ENCODE measurements around the gene CHIT1. TPM values are rescaled to one million over a fixed set of nuclear protein-coding genes. Genes with fewer than 3 reads are reported as not detected.

Gene CHIT1
- total RNA-seq, 2 experiments from 2014 or later, result 0.30 to 0.42 TPM

DNA sequence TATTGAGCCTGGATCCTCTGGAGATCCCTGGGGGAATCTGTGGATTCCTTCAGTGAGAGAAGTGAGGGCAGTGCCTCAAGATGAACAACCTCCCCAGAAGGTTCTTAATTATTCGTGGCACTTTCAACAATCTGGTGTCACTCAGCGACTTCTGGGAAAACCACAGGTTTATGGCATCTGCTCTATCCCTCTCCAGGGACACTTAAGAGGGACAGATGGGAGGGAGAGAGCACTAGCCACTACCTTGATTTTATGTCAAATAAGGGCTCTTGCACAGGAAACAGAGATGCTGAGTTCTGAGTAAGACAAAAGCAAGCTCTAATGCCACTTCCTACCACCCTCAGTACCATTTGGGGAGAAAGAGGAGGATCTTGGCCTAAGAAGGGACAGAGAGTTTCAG lies 21.7 kb downstream of the CHIT1 start:
- H3K9me3 Mint-ChIP-seq, result no peaks in the 10 kb centered on the region
- no peak overlapping the region for H3K4me3 Mint-ChIP-seq
- no peaks in the 10 kb centered on the region for H3K4me1 Mint-ChIP-seq
- POLR2A ChIA-PET, result no interaction called here
- no peak overlapping the region for H3K27ac Mint-ChIP-seq
- CTCF ChIA-PET, result interaction anchor here (1.5 kb wide), 1 partner anchor 8 kb away, joined by 8 read pairs; no protein-coding TSS in a partner anchor
- DNase-seq, result no peak
- H3K27me3 Mint-ChIP-seq, result peaks cover 16% of the 10 kb centered on the region
- no peaks in the 10 kb centered on the region for H3K36me3 Mint-ChIP-seq (ENCODE audit: low read depth)

DNA sequence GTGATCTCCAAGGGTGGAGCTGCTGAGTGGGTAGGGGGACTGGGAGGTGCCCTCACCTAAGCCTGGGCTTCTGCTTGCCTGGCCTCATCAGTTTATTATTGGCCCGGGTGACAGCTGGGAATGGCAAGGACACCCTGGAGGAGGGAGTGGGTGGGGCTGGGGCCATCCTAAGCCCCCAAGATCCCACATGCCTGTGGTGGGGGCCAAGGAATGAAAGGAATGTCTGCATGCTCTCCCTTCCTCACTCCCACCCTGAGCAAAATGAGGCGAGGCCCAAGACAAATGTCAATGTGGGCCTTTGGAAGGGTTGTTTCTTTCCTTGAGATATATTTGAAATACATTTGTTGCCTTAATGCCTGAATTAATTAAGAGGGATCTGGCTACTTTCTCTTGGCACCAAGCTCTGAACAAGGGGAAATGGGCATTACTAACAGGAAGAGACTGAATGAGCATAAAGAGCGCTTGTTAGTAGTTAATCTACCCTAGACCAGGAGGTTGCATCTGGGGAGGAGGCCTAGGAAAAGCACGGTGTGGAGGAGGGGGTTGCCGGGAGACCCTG lies 23.3 kb downstream of the CHIT1 start:
- Mint-ChIP-seq H3K27ac (no peak overlapping the region), H3K36me3 (ENCODE audit: low read depth) (no peaks in the 10 kb centered on the region), H3K9me3 (no peaks in the 10 kb centered on the region), H3K27me3 (peaks cover 19% of the 10 kb centered on the region), H3K4me1 (no peaks in the 10 kb centered on the region), H3K4me3 (no peak overlapping the region)
- CTCF ChIA-PET, result interaction anchor here (0.5 to 1.5 kb wide), 5 partner anchors 10 to 715 kb away, joined by 3 to 8 read pairs (median 3); no protein-coding TSS in a partner anchor
- POLR2A ChIA-PET, result no interaction called here
- DNase-seq, result no peak

DNA sequence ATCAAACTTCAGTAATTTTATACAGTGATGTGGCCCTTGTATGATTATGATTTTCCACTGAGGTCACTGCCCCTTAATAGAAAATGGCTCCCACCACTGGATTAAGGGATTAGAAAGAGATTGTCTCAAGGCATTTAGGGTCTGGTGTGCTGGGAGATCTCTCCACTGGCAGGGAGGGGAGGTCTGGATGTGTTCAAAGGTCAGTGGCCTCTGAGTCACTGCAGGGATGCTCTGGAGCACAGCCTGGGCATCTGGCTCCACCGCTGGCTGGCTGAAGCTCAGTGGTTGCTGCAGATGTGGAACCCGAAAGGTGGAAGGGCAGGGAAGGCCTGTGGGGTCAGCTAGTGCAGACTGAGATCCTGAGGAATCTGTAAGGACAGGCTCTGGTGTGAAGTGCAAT lies 24.7 kb downstream of the CHIT1 start:
- CTCF ChIA-PET, result no interaction called here
- no peaks in the 10 kb centered on the region for H3K9me3 Mint-ChIP-seq
- no peaks in the 10 kb centered on the region for H3K4me1 Mint-ChIP-seq

DNA sequence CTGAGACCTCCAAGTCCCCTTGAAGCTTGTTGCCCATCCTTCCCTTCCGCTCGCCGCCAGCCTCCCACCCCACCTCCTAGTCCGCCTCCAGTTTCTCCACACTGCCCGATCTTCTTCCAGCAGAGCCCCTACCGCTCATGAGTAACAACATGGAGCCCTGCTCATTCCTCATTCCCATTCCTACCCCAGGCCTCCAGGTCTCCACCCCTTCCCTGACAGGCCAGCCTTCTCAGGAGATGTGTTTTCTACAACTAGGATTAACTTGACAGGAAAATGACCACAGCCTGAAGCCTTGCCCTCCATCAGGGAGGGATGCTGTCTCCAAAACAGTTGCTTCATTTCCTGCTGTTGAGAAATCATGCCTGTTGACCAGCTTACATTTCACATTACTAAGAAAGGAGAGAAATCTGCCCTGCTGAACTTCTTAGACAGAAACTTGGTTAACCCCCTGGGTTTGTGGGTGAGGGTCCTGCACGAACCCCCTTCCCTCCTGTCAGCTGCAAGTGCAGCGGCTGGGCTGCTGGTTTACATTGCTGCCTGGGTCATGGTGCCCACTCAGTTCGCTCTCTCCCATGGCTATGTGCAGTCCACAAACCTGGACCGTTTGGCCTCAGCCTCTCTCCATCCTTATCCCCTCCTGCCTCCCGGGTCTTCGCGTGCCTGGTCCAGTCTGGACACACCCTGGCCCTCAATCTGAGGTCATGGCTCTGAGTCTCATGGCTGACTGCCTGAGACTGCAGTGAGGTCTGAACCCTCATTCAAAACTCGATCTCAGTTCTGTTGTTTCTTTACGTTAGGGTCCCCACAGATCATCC lies 26.8 kb downstream of the CHIT1 start:
- DNase-seq, result no peak
- no peaks in the 10 kb centered on the region for H3K9me3 Mint-ChIP-seq
- H3K4me1 Mint-ChIP-seq, result no peaks in the 10 kb centered on the region
- ChIA-PET CTCF (no interaction called here), POLR2A (no interaction called here)
- H3K4me3 Mint-ChIP-seq, result no peak overlapping the region
- H3K36me3 Mint-ChIP-seq (ENCODE audit: low read depth), result no peaks in the 10 kb centered on the region
- H3K27me3 Mint-ChIP-seq, result peaks cover 19% of the 10 kb centered on the region
- H3K27ac Mint-ChIP-seq, result no peak overlapping the region

More for the DNA sequence above, 24.7 kb downstream of the CHIT1 start:
- H3K36me3 Mint-ChIP-seq (ENCODE audit: low read depth), result no peaks in the 10 kb centered on the region
- no peak for DNase-seq
- no peak overlapping the region for H3K27ac Mint-ChIP-seq
- H3K27me3 Mint-ChIP-seq, result peaks cover 19% of the 10 kb centered on the region
- POLR2A ChIA-PET, result no interaction called here
- H3K4me3 Mint-ChIP-seq, result no peak overlapping the region

DNA sequence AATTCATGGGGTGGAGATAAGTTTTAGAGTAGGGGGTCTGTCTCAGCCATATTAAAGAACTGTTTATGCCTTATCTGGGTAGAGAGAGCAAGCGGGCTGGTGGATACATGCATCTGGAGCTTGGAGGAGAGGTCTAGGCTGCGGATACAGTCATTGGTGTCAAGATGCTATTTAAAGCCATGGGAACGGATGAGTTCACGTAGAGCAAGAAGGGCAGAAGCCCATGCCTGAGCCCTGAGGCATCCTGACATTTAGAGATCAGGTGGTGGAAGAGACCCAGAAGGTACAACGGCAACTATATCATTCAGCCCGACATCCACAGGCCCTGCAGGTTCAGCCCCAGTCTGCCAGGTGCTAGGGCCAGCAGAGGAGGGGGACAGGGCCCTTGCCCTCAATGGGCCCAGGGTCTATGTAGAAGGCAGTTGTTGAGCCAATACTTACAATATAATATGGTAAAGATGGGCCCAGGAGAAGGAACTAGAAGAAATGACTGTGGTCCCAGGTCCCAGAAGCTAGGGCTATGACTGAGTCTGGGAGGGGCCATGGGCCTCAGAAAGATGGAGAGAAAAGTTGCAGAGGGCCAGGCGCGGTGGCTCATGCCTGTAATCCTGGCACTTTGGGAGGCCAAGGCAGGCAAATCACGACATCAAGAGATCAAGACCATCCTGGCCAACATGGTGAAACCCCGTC lies 27.8 kb downstream of the CHIT1 start:
- CTCF ChIA-PET, result no interaction called here
- Mint-ChIP-seq H3K4me3 (no peak overlapping the region), H3K27ac (no peak overlapping the region), H3K9me3 (no peaks in the 10 kb centered on the region), H3K27me3 (peaks cover 20% of the 10 kb centered on the region), H3K4me1 (no peaks in the 10 kb centered on the region), H3K36me3 (ENCODE audit: low read depth) (no peaks in the 10 kb centered on the region)
- no peak for DNase-seq
- POLR2A ChIA-PET, result no interaction called here

DNA sequence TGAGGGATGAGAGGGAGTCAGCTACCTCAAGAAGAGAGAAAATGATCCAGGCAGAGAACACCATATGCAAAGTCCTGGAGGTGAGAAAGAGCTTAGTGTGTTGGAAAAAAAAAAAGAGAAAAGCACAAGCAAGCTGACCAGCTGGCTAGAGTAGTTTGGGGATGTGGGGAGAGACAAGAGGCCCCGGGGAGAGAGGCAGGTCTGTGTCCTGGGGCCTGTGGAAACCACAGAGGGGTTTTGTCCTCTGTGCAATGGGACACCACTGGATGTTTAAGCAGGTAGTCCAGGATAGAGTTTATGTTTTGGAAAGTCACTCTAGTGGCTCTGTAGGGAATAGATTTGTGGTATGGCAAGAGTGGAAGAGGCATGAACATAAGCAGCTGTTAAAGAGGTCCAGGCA lies 28.6 kb downstream of the CHIT1 start:
- Mint-ChIP-seq H3K27me3 (peaks cover 20% of the 10 kb centered on the region), H3K27ac (no peak overlapping the region), H3K4me3 (no peak overlapping the region), H3K36me3 (ENCODE audit: low read depth) (no peaks in the 10 kb centered on the region), H3K9me3 (no peaks in the 10 kb centered on the region), H3K4me1 (no peaks in the 10 kb centered on the region)
- ChIA-PET CTCF (interaction anchor here (0.8 to 1.3 kb wide), 2 partner anchors 68 to 103 kb away, joined by 3 read pairs; no protein-coding TSS in a partner anchor), POLR2A (no interaction called here)
- no peak for DNase-seq

DNA sequence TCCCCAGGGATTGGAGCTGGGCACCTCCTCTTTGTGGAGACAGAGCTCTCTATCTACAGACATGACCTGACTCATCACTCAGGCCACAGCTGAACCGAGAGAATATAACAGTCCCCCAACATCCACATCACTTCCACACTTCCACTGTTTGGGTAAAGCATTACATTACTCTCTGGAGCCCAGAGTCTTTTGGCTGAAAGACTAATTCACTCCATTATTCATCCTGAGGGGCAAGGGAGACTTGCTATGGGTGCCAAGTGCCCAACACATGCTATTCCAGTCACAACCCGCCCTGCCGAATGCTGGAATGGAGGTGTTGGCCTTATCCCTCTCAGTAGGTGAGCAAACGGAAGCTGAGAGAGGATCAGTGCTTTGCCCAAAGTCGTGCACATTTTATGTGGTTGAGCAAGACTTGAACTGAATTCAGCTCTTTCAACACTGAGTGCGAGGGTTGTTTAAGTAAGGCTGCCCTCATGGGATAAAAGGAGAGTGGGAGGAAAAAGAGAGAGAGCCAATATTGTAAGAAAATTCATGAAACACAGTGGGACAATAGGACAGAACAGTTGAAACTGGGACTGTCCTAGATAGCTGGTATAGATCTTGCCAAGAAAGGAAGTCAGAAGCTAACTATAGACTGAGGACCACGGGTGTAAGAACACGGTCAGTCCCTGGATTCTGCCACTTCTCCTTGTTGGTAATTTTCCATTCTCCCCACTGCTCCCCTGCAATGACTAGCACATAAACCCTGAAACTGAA lies 29.5 kb downstream of the CHIT1 start:
- POLR2A ChIA-PET, result no interaction called here
- Mint-ChIP-seq H3K27me3 (peaks cover 20% of the 10 kb centered on the region), H3K4me1 (no peaks in the 10 kb centered on the region), H3K4me3 (no peak overlapping the region), H3K9me3 (no peaks in the 10 kb centered on the region), H3K36me3 (ENCODE audit: low read depth) (no peaks in the 10 kb centered on the region), H3K27ac (no peak overlapping the region)
- no peak for DNase-seq
- CTCF ChIA-PET, result interaction anchor here (0.5 to 1.3 kb wide), 5 partner anchors 17 to 721 kb away, joined by 3 to 4 read pairs (median 3); no protein-coding TSS in a partner anchor

DNA sequence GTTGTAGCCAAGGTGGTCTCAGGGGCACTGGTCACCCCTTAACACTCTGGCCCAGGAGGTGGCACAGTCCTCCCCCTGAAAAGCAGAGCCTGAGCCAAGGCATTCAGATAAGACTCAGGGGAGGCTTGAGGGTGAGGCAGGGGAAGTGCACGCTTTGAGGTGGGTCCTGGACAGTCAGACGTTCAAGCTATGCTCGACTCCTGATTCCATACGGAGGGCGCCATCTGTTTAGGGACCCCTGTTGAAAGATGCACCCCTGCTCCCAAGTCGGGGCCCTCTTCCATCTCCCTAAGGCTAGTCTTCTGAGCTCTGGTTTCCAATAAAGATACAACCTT lies 30.0 kb downstream of the CHIT1 start:
- Mint-ChIP-seq H3K9me3 (no peaks in the 10 kb centered on the region), H3K27me3 (peaks cover 20% of the 10 kb centered on the region), H3K36me3 (ENCODE audit: low read depth) (no peaks in the 10 kb centered on the region), H3K4me3 (no peak overlapping the region), H3K27ac (no peak overlapping the region), H3K4me1 (no peaks in the 10 kb centered on the region)
- no peak for DNase-seq
- ChIA-PET CTCF (interaction anchor here (0.5 to 1.2 kb wide), 3 partner anchors 17 to 721 kb away, joined by 3 to 4 read pairs (median 3); no protein-coding TSS in a partner anchor), POLR2A (no interaction called here)

DNA sequence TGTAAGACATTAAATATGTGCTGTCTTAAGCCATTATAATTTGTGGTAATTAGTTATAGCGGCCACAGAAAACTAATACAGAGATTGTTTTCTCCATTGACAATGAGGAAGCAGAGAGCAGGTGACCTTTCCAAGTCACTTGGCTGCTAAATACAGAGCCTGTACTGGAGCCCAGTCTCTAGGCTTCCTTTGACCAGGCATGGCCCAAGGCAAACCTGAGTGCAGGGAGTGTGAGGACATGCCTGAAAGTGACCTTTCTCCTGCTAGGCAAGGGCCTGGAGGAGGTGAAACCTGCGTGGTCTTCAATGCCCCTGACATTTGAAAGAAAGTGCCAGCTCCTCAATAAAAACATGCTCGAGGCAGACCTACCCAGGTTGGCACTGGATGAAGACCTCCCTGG lies 30.5 kb downstream of the CHIT1 start:
- no peak overlapping the region for H3K27ac Mint-ChIP-seq
- ChIA-PET POLR2A (no interaction called here), CTCF (interaction anchor here (0.5 to 1.2 kb wide), 3 partner anchors 10 to 603 kb away, joined by 3 to 6 read pairs (median 4); no protein-coding TSS in a partner anchor)
- H3K9me3 Mint-ChIP-seq, result no peaks in the 10 kb centered on the region
- H3K4me3 Mint-ChIP-seq, result no peak overlapping the region
- peaks cover 20% of the 10 kb centered on the region for H3K27me3 Mint-ChIP-seq
- no peak for DNase-seq
- H3K36me3 Mint-ChIP-seq (ENCODE audit: low read depth), result no peaks in the 10 kb centered on the region
- H3K4me1 Mint-ChIP-seq, result no peaks in the 10 kb centered on the region

DNA sequence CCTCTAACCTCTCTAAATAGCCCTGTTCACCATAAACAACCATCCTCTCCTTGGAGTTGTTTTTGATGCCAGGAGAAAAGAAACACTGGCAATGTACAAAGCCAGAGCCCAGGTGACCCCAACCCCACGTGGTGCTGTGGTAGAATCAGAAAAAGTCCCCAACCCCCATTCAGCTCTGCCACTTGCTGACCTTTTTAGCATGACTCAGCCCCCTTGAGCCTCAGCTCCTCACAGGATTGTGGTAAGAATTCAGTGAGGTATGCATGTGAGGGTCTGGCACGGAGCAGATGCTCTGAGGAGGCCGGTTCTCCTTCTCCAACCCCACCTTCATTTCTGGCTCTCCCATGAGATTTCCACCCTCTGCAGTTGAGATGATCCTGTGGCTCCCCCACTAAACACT lies 31.8 kb downstream of the CHIT1 start:
- Mint-ChIP-seq H3K27ac (no peak overlapping the region), H3K4me3 (no peak overlapping the region), H3K4me1 (no peaks in the 10 kb centered on the region), H3K27me3 (peaks cover 16% of the 10 kb centered on the region), H3K36me3 (ENCODE audit: low read depth) (no peaks in the 10 kb centered on the region), H3K9me3 (no peaks in the 10 kb centered on the region)
- POLR2A ChIA-PET, result no interaction called here
- no peak for DNase-seq
- CTCF ChIA-PET, result interaction anchor here (0.6 to 1.8 kb wide), 2 partner anchors 17 to 80 kb away, joined by 3 to 4 read pairs; no protein-coding TSS in a partner anchor

DNA sequence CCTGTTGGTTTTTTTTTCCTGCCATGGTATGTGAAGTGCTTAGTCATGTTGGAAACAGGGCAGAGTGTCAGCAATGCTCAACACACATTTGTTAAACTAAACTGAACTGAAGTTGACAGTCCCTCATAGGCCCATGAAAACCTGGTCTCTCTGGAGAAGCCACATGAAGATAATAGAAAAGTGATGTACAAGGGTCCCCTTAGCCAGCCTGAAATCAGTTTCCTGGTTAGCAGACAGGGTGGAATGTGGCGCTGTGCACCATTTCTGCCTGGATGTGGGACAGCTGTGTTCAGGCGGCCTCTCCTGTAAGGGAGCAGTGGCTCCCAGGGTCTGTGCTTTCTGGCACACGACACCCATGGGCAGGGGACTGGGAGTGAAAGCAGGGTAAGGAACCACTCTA lies 33.1 kb downstream of the CHIT1 start:
- no peak overlapping the region for H3K4me3 Mint-ChIP-seq
- H3K9me3 Mint-ChIP-seq, result no peaks in the 10 kb centered on the region
- CTCF ChIA-PET, result interaction anchor here (0.9 to 1.8 kb wide), 3 partner anchors 13 to 189 kb away, joined by 4 to 6 read pairs (median 4); no protein-coding TSS in a partner anchor
- no peak for DNase-seq
- no peaks in the 10 kb centered on the region for H3K4me1 Mint-ChIP-seq
- peaks cover 14% of the 10 kb centered on the region for H3K27me3 Mint-ChIP-seq
- POLR2A ChIA-PET, result no interaction called here
- no peaks in the 10 kb centered on the region for H3K36me3 Mint-ChIP-seq (ENCODE audit: low read depth)
- H3K27ac Mint-ChIP-seq, result no peak overlapping the region

DNA sequence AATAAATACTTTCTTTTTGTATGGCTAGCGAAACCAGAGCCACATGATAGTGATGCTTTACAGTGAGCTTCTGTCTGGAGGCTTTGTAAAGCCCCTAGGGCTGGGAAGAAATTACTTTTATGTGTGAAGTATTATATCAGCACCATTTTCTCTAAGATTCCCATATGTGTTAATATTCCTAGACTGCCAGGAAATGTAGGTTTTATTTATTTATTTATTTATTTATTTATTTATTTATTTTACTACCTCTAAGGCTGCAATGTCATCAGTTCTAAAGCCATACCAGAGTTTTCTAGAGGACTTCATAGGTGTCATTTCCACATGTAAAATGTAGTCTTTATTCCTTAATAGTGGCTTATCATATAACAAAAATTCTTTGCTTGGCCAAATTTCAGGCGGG lies 38.5 kb downstream of the CHIT1 start:
- CTCF ChIA-PET, result no interaction called here
- POLR2A ChIA-PET, result no interaction called here
- Mint-ChIP-seq H3K4me1 (no peaks in the 10 kb centered on the region), H3K27ac (no peak overlapping the region), H3K27me3 (peaks cover 2% of the 10 kb centered on the region), H3K36me3 (ENCODE audit: low read depth) (no peaks in the 10 kb centered on the region), H3K4me3 (no peak overlapping the region), H3K9me3 (no peaks in the 10 kb centered on the region)
- DNase-seq, result no peak

DNA sequence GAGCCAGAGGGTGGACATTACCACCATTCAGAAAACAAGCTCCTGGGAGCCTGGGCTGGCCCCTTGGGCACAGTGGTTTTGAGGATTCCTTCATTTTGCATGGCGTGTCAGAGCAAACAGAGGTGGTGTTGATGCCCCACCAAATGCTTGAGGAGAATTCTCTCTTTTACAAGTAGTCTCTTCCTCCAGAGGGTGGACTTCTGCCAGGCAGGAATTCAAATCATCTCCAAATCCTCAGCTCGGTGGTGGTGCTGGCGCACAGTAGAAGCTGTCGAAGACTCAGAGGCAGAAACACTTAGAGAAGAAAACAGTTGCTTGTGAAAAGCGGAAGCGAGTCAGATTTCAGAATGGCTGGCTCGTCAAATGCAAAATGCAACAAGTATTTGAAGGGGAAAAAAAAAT lies 39.5 kb downstream of the CHIT1 start:
- Mint-ChIP-seq H3K4me3 (no peak overlapping the region), H3K4me1 (no peaks in the 10 kb centered on the region), H3K36me3 (ENCODE audit: low read depth) (no peaks in the 10 kb centered on the region), H3K9me3 (no peaks in the 10 kb centered on the region), H3K27me3 (peaks cover 2% of the 10 kb centered on the region), H3K27ac (no peak overlapping the region)
- CTCF ChIA-PET, result no interaction called here
- POLR2A ChIA-PET, result no interaction called here
- DNase-seq, result no peak

All from activated CD4-positive, alpha-beta T cell treated with anti-CD3 and anti-CD28 coated beads, Interleukin-2, amount 10 ng/mL, durations not matched to agents 7 days and 5 days (primary cell).